Umbilical cord (tissue), 2 donors: ENCODE data around the gene GNA12. TPM values are rescaled to one million over a fixed set of nuclear protein-coding genes. Genes with fewer than 3 reads are reported as not detected.
"Not testable (repeated sequence)": the region's sequence is repeated elsewhere in the genome, so short reads cannot be mapped to it uniquely, and the experiment has no call there.

Source experiments
- DNase-seq: peaks from one replicate; pipeline ENCODE4 v3.0.0-alpha.2; 2015; ENCODE audit warnings: low spot score
- total RNA-seq: library from RNA; depleted of rRNA; stranded (reverse); fragments of >200 nt; gene quantifications from one replicate; pipeline ENCODE4 v1.2.3, GENCODE V29; 2014; ENCODE audit warnings: low replicate concordance; ENCODE audit not compliant: insufficient read depth

Gene GNA12
- total RNA-seq, 1 donor from 2014 or later, result 34.7 TPM

DNA sequence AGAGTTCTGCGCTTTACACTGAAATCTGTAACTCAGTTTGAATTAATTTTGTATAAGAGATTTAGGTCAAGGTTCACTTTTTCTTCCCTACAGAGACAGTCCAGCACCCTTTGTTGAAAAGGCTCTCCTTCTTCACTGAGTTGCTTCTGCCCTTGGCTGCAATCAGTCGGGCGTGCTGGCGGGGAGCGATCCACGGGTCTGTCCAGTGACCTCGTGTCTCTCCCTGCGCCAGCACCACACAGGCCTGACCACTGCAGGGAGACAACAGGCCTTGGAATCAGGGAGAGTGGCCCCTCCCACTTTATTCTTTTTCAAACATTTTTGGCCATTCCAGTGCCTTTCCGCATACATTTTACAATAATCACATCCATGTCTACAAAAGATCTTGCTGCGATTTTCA is 89.2 kb downstream of the GNA12 start:
- DNase-seq, result no peak

DNA sequence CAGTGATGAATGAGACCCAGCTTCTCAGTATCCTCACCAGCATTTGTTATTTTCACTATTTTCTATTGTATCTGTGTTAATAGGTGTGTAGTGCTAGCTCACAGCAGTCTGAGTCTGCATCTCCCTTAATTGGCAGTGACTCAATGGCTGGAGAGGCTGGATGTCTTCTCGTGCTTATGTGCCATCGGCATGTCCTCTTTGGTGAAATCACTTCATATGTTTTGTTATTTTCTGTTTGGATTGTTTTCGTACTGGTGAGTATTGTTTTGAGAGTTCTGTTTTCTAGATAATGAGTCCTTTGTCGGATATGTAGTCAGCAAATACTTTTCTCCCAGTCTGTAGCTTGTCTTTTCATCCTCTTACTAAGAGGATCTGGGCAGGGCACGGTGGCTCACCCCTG is 90.0 kb downstream of the GNA12 start:
- DNase-seq, result no peak

DNA sequence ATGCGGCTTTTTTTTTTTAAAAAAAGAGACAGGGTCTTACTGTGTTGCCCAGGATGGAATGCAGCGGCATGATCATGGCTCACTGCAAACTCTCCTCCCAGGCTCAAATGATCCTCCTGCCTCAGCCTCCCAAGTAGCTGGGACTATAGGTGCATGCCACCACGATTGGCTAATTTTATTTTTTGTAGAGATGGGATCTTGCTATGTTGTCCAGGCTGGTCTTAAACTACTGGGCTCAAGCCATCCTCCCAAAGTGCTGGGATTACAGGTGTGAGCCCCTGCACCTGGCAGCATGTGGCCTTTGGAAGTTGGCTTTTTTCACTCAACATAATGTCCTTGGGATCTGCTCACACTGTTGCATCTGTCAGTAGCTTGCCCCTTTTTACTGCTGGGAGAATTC is 91.0 kb downstream of the GNA12 start:
- DNase-seq, result no peak

DNA sequence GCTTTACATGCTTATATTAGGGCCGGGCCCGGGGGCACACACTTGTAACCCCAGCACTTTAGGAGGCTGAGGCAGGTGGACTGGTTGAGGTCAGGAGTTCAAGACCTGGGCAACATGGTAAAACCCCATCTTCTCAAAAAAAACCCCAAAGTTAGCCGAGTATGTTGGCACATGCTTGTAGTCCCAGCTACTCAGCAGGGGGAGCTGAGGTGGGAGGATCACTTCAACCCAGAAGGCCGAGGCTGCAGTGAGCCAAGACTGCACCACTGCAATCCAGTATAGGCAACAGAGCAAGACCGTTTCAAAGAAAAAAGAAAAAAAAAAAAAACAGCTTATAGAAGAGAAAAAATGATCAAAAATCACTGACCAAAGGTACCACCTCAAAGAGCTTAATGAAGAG is 93.0 kb downstream of the GNA12 start:
- DNase-seq, result no peak

DNA sequence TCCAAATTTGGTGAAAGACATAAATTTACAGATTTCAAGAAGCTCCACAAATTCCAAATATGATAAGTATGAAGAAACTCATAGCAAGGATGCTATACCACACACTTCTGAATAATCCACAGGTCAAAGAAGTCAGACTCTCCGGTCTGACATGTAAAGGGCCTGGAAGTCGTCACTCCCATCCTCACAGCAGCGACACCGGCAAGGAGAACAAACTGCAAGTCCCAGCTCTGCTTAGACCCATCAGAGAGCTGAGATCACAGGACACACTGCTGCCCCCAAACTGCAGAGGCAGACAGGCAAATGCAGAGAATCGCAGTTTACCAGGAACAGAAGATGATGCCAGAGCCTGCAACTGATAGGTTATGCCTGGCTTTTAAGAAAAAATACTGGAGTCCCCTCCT is 94.1 kb downstream of the GNA12 start:
- DNase-seq, result no peak

DNA sequence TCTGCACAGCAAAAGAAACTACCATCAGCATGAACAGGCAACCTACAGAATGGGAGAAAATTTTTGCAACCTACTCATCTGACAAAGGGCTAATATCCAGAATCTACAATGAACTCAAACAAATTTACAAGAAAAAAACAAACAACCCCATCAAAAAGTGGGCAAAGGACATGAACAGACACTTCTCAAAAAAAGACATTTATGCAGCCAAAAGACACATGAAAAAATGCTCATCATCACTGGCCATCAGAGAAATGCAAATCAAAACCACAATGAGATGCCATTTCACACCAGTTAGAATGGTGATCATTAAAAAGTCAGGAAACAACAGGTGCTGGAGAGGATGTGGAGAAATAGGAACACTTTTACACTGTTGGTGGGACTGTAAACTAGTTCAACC is 95.4 kb downstream of the GNA12 start:
- not testable (repeated sequence) for DNase-seq

DNA sequence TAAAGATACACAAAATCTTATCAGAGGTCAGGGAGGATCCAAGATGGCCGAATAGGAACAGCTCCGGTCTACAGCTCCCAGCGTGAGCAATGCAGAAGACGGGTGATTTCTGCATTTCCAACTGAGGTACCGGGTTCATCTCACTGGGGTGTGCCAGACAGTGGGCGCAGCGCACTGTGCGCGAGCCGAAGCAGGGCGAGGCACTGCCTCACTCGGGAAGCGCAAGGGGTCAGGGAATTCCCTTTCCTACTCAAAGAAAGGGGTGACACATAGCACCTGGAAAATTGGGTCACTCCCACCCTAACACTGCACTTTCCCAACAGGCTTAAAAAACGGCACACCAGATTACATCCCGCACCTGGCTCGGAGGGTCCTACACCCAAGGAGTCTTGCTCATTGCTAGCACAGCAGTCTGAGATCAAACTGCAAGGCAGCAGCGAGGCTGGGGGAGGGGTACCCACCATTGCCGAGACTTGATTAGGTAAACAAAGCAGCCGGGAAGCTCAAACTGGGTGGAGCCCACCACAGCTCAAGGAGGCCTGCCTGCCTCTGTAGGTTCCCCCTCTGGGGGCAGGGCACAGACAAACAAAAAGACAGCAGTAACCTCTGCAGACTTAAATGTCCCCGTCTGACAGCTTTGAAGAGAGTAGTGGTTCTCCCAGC is 100.5 kb downstream of the GNA12 start:
- DNase-seq, result not testable (repeated sequence)

DNA sequence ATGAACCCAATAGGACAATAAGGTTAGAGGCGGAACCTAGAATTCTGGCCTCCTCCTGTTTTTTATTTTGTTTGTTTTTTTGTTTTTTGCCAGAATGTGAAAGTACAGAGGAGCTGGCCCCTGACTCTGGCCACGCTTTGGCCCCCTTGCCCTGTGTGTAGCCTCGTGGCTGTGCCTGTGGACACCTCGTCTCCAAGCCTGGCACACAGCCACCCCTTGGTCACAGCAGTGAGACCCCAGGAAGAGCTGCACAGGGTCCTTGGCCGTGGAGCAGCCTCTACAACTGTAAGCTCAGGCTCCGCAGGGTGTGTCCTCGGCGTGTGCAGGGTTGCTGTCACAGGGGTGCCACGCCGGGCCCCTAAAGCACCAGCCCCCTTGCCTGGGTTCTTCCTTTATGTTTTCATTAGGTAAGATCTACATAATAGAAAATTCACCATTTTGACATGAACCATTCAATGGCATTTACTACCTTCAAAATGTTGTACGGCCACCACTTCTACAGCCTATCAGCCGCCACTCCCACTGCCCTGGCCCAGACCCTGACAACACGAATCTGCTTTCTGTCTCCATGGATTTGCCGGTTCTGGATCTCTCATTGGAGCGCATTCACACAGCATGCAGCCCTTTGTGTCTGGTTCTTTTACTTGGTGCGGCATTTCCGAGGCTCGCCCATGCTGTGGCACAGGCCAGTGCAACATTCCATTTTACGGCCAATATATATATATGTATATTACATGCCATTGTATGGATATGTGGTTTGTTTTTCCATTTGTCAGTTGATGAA is 105.2 kb downstream of the GNA12 start:
- DNase-seq, result no peak

DNA sequence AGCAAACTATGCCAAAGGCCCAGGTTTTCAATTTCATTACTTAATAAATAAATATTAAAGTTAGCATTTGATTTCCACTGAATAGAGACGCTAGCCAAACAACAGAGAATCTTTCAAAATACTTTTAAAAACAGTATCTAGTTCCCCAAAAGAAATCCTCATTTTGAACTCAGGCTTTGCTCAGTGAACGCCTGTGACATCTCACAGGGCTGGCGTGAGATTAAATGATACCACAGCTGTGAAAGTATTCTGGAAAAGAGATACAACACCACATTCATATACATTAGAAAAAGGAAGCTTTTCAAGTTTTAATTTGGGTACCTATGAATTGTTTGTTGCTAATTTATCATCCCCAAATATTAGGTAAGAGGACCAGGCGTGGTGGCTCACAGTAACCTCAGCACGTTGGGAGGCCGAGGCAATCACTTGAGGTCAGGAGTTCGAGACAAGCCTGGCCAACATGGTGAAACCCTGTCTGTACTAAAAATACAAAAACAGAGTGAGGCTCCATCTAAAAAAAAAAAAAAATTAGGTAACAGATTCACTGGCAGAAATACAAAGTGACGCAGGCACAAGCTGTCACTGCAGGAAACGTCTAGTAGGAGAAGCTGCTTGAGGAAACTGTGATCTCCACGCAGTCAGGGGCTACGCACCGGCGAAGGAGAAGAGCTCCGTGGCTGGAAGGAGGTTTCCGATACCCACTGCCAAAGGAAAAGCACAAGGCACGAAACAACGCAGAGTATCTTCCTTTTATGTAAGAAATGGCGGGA is 106.2 kb downstream of the GNA12 start:
- peak; percentile 72 for DNase-seq

DNA sequence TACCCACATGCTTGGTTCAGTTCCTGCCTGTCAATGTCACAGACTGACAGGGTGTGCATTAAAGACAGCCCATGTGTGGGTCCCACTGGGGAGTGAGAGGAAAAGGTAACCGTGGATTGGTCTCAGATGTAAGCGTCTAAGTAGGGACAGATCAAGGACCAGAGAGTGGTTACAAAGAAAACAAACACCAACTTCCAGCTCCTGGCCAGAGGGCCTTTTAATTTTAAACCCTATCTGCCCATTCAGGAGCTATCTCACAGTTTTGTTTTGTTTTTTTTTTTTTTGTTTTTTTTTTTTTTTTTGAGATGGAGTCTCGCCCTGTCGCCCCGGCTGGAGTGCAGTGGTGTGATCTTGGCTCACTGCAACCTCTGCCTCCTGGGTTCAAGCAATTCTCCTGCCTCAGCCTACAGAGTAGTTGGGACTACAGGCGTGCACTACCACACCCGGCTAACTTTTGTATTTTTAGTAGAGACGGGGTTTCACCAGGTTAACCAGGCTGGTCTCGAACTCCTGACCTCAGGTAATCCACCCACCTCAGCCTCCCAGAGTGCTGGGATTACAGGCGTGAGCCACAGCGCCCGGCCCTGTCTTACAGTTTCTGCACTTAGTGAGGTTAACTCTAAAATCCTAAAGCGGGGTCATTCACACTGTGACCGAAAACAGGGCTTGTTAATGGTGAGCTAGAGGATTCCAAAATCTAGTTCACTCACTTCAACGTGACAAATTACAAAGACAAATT is 106.9 kb downstream of the GNA12 start:
- not testable (repeated sequence) for DNase-seq

DNA sequence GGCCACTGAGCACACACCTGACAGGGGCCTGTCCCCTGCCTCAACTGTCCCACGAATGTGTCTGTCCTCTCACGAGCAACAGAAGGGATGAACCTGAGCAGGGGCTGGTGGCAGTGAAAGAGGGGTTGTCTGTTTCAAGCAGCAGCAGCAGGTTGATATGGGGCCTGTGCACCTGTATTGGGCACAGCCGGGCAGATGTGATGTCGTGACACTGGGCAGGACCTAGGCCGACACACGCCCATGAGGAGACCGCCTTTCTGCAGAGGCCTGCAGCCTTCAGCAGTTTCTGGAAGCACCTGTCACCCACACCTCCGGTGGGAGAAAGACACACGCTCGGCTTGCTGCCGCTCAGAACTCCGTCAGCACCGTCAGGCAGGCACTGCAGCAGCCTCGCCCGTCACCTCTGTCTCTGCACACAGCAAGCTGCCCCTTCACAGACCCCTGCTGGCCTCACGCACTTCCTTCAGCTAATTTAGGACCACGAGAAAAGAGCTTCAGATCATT is 107.6 kb downstream of the GNA12 start:
- no peak for DNase-seq

DNA sequence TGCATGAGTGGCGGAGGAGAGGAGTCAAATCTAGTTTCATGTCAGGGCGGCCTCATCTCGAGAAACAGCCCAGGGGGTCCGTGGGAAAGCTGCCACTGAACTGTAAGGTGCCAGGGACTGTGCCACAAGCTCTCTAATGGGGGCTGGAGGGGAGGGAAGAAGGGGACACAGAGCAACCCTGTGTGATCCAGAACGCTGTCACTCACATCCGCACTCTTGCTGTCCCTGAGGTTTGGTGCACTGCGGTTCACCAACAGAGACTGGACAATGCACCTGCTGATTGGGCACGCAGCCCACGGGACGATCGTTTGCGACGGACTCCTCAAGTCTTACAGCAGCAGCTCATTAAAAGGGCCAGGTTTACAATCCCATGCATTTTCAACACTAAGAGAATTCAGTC is 108.4 kb downstream of the GNA12 start:
- no peak for DNase-seq

DNA sequence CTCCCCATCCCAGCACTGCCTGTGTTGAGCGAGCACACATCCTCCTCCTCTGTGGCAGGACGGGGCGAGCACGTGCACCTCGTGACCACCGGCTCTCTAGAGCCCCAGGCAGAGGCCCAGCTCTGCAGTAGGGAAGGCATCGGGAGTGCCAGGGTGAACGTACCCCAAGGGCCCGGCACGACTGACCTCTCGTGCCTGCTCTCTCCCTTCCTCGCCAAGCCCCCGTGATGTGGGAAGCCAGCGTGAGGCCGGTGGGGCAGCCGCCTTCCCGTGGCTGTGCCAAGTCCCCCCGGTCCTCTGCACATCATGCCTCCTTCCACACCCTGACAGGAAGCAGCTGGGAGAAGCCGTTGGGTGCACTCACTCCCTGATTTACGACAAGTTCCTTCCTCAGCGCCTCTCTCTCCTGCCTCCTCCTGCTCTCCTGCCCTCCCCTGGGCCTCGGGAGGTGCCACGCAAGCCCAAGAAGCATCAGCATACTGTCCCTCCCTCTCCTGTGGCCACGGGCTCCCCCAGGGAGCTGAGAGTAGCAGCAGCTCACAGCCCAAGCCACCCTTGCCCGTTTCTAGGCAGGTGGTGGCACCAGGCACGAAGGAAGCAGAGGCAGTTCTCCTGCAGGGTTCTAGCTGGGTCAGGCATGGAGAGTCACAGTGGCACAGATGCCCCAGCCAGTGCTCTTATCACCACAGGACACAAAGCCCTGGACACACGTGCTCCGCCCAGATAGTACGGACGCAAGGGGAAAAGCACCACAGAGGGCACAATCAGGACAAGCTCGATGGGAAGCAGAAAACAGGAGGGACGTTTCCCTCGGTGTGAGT is 109.1 kb downstream of the GNA12 start:
- peak; percentile 62 for DNase-seq

DNA sequence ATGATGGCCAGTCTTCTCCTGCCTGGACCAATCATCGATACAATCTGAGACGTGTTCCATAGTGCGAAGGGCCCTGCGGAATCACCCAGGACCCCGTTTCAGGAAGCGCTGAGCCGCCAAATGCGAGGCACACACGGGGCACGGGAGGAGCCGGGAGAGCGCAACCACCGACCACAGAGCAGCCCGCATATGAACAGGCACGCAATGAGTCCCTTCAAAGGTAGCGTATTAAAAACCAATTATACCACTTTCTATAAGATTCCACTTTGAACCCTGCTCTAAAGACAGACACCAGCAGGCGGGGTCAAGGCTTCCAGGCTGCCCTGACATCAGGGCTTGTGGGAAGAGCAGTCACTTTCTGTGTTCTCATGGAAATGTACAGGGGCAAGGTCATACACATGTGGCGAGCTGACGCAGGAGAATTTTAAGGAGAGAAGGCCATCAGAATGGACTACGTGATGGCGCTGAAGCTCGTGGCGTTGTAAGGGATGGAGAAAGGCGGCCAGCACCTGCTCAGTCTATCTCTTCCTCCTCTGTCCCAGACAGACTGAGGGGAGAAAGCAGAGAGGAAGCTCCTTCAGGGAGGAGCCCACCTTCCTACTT is 109.9 kb downstream of the GNA12 start:
- no peak for DNase-seq

DNA sequence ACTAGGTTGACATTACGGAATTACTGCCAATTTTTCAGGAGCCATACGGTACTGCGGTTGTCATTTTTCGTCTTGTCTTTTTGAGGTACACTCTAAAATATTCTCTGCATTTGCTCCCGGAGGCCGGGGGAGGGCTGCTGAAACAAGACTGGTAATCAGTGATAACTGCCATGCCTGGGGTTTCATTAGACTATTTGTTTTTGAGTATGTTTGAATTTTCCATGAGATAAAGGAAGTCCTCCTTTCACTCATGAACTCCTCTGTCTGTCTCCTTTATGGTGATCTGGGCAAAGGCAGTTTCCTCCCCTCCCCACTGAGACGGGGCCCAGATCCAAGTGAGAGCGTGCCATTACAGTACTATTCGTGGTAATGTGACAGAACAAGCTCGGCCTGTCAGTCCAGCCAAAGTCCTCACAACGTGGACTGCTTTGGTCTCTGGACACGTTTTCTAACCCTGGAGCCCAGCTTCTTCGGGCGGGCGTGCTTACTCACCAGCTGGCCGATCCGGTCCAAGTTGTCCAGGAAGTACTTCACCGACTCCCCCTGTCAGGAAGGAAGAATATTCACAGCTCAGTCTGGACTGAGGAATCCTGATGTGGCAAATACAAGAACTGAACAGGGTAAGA is 111.0 kb downstream of the GNA12 start:
- no peak for DNase-seq

DNA sequence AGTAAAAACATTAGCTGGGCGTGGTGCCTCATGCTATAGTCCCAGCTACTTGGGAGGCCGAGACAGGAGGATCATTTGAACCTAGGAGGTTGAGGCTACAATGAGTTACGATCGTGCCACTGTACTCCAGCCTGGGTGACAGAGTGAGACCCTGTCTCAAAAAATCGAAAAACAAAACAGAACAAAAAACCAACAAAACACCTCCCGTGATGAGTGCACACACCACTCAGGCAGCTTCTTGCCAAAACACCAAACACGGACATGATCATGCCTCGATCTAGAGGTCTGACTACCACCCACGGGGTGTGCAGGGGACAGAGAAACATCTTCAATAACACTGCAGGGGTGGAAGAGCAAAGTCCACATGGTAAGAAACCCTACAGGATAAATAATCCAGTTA is 111.7 kb downstream of the GNA12 start:
- DNase-seq, result no peak

DNA sequence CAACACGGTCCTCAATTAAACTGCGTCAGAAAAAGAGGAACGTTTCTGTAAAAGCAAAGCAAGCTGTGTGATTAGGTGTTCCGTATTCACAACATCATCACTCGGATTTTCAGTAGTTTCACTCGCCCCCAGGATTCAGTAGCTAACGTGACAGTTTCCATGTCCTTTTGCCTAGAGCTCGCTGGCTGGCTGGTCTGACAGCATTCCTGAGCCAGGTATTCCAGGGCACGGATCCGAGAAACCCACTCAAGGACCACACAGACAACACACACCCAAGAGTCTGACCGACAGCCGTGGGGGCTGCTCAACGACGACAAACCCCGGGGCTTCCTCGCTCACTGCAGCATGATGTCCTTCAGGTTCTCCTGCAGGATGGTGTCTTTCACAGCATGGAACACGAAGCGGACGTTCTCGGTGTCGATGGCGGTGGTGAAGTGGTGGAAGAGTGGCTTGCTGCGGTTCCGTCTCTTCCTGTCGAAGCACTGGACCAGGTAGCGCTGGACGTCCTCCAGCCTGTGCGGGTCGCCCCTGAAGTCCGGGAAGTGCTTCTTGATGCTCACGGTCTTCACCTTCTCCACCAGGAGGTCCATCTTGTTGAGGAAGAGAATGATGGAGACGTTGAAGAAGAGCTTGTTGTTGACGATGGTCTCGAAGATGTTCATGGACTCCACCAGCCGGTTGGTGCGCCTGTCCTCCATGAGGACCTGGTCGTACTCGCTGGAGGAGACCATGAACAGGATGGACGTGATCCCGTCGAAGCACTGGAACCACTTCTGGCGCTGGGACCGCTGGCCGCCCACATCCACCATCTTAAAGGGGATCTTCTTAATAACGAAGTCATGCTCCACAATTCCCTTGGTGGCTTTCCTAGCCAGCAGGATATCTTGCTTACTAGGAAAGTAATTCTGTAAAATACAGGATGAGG is 113.0 kb downstream of the GNA12 start:
- no peak for DNase-seq

DNA sequence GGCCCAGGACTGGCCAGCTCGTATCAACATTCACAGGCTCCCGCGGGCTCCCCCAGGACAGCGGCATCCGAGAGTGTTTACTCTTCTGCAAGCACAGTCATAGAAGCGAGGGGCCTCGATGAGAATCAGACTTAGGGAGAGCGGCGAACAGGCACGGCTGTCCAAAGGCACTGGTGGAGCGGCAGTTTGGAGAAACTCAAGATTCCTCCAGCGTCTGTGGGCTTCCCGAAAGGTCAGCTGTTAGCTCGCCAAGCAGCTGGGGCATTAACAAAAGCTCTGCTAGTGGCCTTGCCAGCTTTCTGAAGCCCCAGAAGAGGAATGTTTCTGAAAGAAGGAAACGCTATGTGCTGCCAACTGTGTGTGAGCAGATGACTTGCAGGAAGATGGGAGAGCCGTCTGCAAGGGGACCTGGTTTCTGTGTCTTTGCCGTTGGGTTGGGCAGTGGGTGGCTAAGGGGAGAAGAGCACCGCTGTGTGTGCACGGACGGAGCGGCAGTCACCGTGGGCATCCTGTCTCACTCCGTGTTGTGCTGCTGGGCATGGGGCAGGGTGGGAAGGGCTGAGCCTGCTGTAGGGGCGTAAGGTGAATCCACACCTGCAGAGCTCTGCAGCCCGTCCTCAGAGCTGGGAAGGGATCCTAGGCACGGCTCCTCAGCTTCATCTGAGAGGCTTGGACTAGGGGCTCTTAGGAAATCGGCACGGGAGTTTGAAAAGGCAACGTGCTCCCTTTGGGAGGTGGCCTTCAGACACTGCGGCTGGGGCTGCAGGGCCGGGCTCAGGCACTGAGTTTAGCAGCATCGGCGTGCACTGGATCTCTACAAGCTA is 114.0 kb downstream of the GNA12 start:
- no peak for DNase-seq
